OCI-LY1 (cell line): Measurements from ENCODE around the gene ADGRG3.

Experiments used
- H2AFZ ChIP-seq: fragments of 200-600 bp; sonication (generic), shearing (Covaris generic); 2 replicates; pipeline ENCODE4 v1.6.0; 2014; ENCODE audit warnings: antibody characterized with exemption, mild to moderate bottlenecking, low read length
- H3F3A ChIP-seq: fragments of 200-600 bp; sonication (generic), shearing (Covaris generic); 2 replicates; pipeline ENCODE4 v1.6.0; 2014; ENCODE audit warnings: mild to moderate bottlenecking, antibody characterized with exemption, low read length, moderate library complexity; ENCODE audit not compliant: insufficient read depth
- H3K27ac ChIP-seq: fragments of 200-600 bp; sonication (generic); 2 replicates; pipeline ENCODE4 v1.5.1; 2014; ENCODE audit warnings: low read length, mixed run types, mild to moderate bottlenecking, low read depth; ENCODE audit not compliant: poor library complexity, severe bottlenecking
- H3K27me3 ChIP-seq: fragments of 200-600 bp; sonication (generic); 2 replicates; pipeline ENCODE4 v1.6.0; 2014; ENCODE audit warnings: antibody characterized with exemption, mild to moderate bottlenecking, low read length, moderate library complexity; ENCODE audit not compliant: insufficient read depth
- H3K36me3 ChIP-seq: fragments of 200-600 bp; sonication (generic); 2 replicates; pipeline ENCODE4 v1.6.1; 2014; ENCODE audit warnings: mild to moderate bottlenecking, antibody characterized with exemption, low read length, moderate library complexity, mixed read lengths; ENCODE audit not compliant: insufficient read depth
- H3K4me1 ChIP-seq: fragments of 200-600 bp; sonication (generic); 2 replicates; pipeline ENCODE4 v1.5.1; 2014; ENCODE audit warnings: mild to moderate bottlenecking, low read length, moderate library complexity; ENCODE audit not compliant: insufficient read depth, severe bottlenecking
- H3K4me2 ChIP-seq: fragments of 200-600 bp; sonication (generic), shearing (Covaris generic); 2 replicates; pipeline ENCODE4 v1.6.1; 2014; ENCODE audit warnings: low read length
- H3K4me3 ChIP-seq: fragments of 200-600 bp; sonication (generic); 2 replicates; pipeline ENCODE4 v1.5.1; 2014; ENCODE audit warnings: low read length, low read depth, mild to moderate bottlenecking, mixed read lengths; ENCODE audit not compliant: poor library complexity, severe bottlenecking
- H3K79me2 ChIP-seq: fragments of 200-600 bp; shearing (Covaris generic); 2 replicates; pipeline ENCODE4 v1.6.1; 2016; ENCODE audit warnings: mixed run types, low read length, mixed read lengths; ENCODE audit not compliant: insufficient read depth
- H3K9ac ChIP-seq: fragments of 200-600 bp; sonication (generic), shearing (Covaris generic); 2 replicates; pipeline ENCODE4 v1.6.1; 2014; ENCODE audit warnings: mild to moderate bottlenecking, low read length, mixed read lengths
- H3K9me2 ChIP-seq: fragments of 200-600 bp; sonication (generic), shearing (Covaris generic); 2 replicates; pipeline ENCODE4 v1.6.1; 2014; ENCODE audit warnings: low read depth, mild to moderate bottlenecking, low read length, mixed read lengths
- H3K9me3 ChIP-seq: fragments of 200-600 bp; shearing (Covaris generic); 2 replicates; pipeline ENCODE4 v1.6.1; 2014; ENCODE audit warnings: low read length, mixed read lengths
- H4K20me1 ChIP-seq: fragments of 200-600 bp; sonication (generic), shearing (Covaris generic); 2 replicates; pipeline ENCODE4 v1.6.0; 2016; ENCODE audit warnings: mild to moderate bottlenecking, low read length; ENCODE audit not compliant: insufficient read depth
- CTCF ChIP-seq: fragments of 200-600 bp; sonication (generic), shearing (Covaris generic); IDR thresholded peaks from 2 replicates; pipeline ENCODE4 v1.5.1; 2017; ENCODE audit warnings: mild to moderate bottlenecking, antibody characterized with exemption, low read length, moderate library complexity, mixed read lengths
- EZH2 ChIP-seq: fragments of 200-600 bp; sonication (generic), shearing (Covaris generic); IDR thresholded peaks from 2 replicates; pipeline ENCODE4 v1.8.0; 2017; ENCODE audit warnings: borderline replicate concordance, mixed run types, mild to moderate bottlenecking, antibody characterized with exemption, low read length, moderate library complexity, mixed read lengths

ADGRG3 gene

DNA sequence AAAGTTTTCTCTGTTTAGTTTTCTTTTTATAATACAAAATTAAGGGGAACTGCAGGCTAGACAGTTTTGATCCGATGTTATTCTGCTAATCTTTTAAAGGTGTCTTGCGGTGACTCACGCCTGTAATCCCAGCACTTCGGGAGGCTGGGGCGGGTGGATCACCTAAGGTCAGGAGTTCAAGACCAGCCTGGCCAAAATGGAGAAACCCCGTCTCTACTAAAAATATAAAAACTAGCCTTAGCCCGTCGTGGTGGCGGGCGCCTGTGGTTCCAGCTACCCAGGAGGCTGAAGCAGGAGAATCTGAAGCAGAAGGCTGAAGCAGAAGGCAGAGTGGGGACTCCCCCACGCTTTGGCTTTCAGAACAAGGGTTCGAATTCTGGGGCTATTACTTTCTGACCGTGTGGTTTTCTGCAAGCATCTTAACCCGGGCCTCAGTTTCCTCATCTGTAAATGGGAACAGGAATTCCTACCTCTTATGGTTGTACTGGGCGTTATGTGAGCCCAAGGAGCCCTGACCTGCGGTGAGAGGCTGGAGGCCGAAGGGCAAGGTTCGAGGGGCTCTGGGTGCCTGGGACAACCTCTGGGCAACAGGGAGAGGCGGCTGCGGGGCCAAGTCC, 66.3 kb downstream of the ADGRG3 start:
- H3K9ac ChIP-seq = peak overlapping the region; percentile 97
- H3K79me2 ChIP-seq = no peaks in the 10 kb centered on the region
- H3K4me3 ChIP-seq = peak overlapping the region; percentile 91
- H4K20me1 ChIP-seq = no peaks in the 10 kb centered on the region
- peak overlapping the region; percentile 98 for H3K4me2 ChIP-seq
- H3K27ac ChIP-seq = peak overlapping the region; percentile 61
- peaks cover 12% of the 10 kb centered on the region; the same call in 1 of the 2 replicates for H3K9me3 ChIP-seq
- peaks cover 20% of the 10 kb centered on the region for H3K4me1 ChIP-seq
- TF ChIP-seq CTCF (no peak), EZH2 (no peak)
- no peaks in the 10 kb centered on the region for H3K27me3 ChIP-seq
- H3F3A ChIP-seq = no peaks in the 10 kb centered on the region
- H3K9me2 ChIP-seq = no peaks in the 10 kb centered on the region
- H2AFZ ChIP-seq = no peak overlapping the region
- H3K36me3 ChIP-seq = no peaks in the 10 kb centered on the region; the same call in 1 of the 2 replicates

DNA sequence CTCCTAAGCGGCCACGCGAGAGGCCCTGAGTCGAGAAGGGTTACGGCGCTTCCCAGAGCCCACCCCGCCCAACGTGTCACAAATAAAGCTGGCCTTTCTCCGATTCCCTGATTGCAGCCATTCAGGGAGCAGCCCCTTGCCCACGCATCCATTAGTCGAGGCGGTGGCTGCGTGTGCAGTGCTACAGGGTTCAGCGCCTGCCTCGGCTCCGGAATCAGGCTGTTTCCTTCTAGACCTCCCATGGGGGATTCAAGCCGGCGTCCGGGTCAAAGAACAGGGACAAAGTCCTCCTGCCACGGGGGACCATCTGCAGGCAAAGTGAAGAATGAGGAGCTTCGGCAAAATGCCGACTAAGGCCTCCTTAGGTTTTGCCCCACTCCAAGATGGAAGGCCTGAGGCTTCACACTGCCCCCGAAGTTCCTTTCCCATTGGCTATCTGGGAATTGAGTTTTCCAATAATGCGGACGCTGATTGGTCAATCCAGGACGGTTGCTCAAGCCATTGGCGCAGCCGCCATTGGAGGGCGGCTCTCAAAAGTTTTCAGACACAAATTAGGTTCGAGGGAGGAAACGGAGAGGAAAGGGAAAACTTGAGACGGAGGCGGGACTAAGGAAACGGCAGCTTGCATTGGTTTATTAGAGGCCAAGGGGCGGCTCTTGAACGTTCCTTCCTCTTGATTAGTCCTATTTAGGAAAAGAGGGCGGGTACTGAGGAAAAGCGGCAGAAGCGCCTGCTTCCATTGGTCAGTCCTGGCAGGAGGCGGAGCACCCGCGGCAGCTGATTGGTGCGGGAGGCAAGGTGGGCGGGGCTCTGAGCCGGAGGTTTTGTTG, 67.0 kb downstream of the ADGRG3 start:
- Histone ChIP-seq H3K4me1 (peaks cover 20% of the 10 kb centered on the region), H3K27me3 (no peaks in the 10 kb centered on the region), H4K20me1 (no peaks in the 10 kb centered on the region), H3K36me3 (no peaks in the 10 kb centered on the region; the same call in 1 of the 2 replicates), H3K9me3 (peaks cover 12% of the 10 kb centered on the region; the same call in 1 of the 2 replicates), H2AFZ (no peak overlapping the region), H3K79me2 (no peaks in the 10 kb centered on the region), H3F3A (no peaks in the 10 kb centered on the region), H3K4me3 (peak overlapping the region; percentile 91), H3K4me2 (peak overlapping the region; percentile 98), H3K27ac (peak overlapping the region; percentile 61), H3K9ac (peak overlapping the region; percentile 97), H3K9me2 (no peaks in the 10 kb centered on the region)
- TF ChIP-seq EZH2 (no peak), CTCF (no peak)

DNA sequence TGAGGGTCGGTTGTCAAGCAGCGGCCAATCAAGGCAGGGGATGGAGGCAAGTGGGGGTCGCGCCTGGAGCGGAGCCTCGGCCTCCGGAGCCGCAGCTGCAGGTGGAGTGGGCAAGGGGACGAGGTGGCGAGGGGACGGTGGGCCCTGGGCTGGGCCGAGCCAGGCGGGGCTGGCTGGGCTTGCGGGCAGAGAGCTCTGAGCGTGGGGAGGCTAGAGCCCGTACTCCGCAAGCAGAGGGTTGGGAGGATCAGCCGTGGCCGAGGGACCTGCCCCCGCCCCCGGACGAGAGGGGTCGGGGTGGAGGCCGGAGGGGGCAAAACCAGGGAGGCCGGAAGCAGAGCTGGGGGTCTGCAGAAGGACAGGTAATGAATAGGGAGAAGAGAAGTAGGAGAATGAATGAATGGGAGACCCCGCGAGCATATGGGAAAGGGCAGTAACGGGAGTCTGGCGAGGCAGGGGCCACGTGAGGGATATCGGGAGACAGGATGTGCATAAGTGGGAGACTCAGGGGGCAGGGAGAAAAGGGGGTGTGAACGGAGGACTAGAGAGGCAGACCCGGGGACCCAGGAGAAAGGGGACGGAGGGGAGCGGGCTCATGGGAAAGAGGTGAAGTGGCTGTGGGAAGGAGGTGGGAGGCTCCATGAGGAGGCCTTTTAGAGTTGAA, 67.8 kb downstream of the ADGRG3 start, which contains the start of gene KATNB1:
KATNB1 (plus strand) TSS at position 16 of the 664 bp plus-strand sequence. CDS start 1,474 bp downstream, outside the sequence.
- Histone ChIP-seq H2AFZ (no peak within 1 kb of the TSS), H3K9ac (peak within 1 kb of the TSS; percentile 97), H3K36me3 (no peaks in the 10 kb centered on the region; the same call in 1 of the 2 replicates), H3K27ac (peak within 1 kb of the TSS; percentile 61), H3K4me1 (peaks cover 20% of the 10 kb centered on the region), H3K79me2 (no peaks in the 10 kb centered on the region), H3K9me2 (no peaks in the 10 kb centered on the region), H3F3A (no peaks in the 10 kb centered on the region), H4K20me1 (no peaks in the 10 kb centered on the region), H3K4me3 (peak within 1 kb of the TSS; percentile 91), H3K4me2 (peak within 1 kb of the TSS; percentile 98), H3K9me3 (peaks cover 12% of the 10 kb centered on the region; the same call in 1 of the 2 replicates), H3K27me3 (no peaks in the 10 kb centered on the region)
- TF ChIP-seq CTCF (no peak), EZH2 (no peak)
